GM18502 (cell line): Measurements from ENCODE around the gene SLC9A2.

Experiments
- ATAC-seq: cut with Tn5 transposase; IDR thresholded peaks from one replicate; pipeline ENCODE4 v1.9.1; 2021; ENCODE audit warnings: mild to moderate bottlenecking; ENCODE audit not compliant: unreplicated experiment, poor library complexity

SLC9A2 gene, protein sequence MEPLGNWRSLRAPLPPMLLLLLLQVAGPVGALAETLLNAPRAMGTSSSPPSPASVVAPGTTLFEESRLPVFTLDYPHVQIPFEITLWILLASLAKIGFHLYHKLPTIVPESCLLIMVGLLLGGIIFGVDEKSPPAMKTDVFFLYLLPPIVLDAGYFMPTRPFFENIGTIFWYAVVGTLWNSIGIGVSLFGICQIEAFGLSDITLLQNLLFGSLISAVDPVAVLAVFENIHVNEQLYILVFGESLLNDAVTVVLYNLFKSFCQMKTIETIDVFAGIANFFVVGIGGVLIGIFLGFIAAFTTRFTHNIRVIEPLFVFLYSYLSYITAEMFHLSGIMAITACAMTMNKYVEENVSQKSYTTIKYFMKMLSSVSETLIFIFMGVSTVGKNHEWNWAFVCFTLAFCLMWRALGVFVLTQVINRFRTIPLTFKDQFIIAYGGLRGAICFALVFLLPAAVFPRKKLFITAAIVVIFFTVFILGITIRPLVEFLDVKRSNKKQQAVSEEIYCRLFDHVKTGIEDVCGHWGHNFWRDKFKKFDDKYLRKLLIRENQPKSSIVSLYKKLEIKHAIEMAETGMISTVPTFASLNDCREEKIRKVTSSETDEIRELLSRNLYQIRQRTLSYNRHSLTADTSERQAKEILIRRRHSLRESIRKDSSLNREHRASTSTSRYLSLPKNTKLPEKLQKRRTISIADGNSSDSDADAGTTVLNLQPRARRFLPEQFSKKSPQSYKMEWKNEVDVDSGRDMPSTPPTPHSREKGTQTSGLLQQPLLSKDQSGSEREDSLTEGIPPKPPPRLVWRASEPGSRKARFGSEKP

DNA sequence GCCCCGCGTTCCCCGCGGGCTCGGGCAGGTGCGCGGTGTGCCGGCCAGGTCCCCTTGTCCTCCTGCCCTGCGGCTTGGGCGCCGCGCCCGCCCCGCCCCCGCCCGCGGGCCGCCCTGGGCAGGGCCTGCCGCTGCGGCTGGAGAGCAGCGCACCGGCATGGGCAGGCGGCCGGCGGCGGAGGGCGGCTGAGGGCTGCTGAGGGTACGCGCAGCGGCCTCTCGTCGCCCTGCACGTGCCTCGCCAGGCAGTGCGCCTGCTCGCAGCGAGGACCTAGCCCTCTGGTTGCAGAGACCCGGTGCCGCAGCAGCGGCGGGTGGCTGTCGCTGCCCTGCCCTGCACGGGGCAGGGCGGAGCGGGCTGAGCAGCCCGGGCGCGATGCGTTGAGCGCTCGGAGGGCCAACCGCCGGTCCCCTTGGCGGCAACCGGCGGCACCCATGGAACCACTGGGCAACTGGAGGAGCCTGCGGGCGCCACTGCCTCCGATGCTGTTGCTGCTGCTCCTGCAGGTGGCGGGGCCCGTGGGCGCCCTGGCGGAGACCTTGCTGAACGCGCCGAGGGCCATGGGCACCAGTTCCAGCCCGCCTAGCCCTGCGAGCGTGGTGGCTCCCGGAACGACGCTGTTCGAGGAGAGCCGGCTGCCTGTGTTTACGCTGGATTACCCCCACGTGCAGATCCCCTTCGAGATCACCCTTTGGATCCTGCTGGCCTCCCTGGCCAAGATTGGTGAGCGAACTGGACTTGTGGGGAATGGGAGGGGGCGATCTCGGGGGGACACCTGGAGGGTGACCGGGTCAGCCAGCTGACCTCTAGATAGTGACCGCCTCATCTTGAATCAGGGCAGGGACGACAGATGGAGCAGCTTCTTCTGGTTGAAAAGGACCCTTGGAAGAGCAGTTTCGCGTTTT, at the start of gene SLC9A2:
Gene SLC9A2, plus strand, starts transcription at position 140 of the 906 bp plus-strand sequence. Its CDS starts 296 bp downstream, at position 436.
- ATAC-seq, result peak; percentile 19

DNA sequence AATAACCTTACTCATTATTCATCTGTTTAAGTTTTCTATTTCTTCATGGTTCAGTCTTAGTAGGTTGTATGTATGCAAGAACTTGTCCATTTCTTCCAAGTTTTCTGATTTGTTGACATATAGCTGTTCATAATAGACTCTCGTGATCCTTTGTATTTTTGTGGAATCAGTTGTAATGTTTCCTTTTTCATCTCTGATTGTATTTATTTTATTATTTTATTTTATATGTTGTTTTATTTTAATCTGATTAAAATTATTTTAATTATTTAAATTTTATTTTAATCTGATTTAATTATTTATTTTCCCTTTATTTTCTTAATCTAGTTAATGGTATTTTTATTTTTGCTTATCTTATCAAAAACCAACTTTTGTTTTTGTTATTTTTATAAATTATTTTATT, 43.5 kb upstream of the SLC9A2 start:
- no peak for ATAC-seq

DNA sequence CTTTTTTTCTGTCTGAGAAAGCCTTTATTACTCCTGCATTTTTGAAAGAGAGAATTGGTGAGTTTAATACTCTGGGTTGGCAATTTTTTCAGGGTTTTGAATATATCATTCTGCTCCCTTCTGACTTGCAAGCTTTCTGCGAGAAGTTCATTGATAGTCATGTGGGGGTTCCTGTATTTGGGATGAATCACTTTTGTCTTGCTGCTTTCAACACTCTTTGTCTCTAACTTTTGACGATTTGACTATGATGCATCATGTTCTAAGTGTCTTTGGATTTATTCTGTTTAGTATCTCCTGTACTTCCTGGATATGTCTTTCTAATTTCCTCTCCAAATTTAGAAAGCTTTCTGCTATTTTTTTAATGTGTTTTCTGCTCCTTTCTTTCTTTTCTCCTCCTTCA, 41.0 kb upstream of the SLC9A2 start:
- ATAC-seq, result no peak

DNA sequence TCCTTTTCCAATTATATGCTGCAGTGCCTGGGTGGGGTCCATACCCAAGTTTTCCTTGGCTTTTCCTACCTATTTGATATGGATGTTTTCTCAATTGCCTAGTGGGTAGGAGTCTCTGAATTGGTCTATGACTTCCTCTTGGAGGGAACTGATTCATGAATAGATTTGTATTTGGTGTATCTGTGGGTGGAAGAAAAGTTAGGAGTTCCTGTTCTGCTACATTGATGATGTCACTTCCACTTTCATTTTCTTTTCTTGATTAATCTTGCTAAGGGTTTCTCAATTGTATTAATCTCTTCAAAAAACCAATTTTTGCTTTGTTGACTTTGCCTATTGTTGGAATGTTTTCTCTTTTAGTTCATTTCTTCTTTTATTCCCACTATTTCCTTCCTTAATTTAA, 37.4 kb upstream of the SLC9A2 start:
- ATAC-seq, result no peak

DNA sequence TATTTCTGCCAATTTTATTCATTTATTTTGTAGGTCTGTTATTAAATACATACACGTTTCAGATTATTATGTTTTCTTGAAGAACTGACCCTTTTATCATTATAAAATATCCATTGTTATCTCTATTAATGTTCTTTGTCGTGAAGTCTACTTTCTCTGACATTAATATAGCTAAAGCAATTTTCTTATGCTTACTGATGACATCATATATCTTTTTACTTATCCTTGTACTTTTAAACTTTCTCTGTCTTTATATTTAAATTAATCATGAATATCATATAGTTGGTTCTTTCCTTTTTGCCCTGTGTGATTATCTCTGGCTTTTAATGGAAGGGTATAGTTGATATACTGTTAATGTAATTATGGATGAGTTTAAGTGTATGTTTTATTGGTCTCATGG, 36.5 kb upstream of the SLC9A2 start:
- no peak for ATAC-seq

DNA sequence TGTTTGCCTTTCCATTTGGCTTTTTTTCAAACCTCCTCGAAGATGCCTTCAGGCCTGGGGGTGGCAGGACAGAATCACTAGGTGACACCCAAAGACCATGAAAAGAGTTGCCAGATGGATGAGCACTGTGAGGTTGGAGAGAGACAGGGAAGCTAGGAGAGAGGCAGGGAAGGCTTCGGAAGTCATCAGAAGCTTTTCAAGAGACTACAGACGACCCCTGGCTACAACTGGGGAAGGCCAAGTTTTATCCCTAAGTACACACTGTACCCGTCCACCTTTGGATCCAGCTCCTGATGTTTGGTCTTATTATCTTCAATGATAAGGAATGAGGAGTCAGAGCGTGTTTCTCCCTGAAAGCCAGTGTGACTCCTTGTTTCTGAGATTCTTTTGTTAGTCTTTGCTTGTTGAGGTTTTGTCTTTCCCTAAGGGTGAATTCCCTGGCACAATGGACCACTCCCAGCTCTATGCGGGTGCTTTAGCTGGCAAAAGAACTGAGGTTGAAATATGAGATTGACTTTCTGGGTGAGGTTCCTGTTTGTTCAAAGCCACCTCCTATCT, 33.4 kb upstream of the SLC9A2 start:
- ATAC-seq, result no peak

DNA sequence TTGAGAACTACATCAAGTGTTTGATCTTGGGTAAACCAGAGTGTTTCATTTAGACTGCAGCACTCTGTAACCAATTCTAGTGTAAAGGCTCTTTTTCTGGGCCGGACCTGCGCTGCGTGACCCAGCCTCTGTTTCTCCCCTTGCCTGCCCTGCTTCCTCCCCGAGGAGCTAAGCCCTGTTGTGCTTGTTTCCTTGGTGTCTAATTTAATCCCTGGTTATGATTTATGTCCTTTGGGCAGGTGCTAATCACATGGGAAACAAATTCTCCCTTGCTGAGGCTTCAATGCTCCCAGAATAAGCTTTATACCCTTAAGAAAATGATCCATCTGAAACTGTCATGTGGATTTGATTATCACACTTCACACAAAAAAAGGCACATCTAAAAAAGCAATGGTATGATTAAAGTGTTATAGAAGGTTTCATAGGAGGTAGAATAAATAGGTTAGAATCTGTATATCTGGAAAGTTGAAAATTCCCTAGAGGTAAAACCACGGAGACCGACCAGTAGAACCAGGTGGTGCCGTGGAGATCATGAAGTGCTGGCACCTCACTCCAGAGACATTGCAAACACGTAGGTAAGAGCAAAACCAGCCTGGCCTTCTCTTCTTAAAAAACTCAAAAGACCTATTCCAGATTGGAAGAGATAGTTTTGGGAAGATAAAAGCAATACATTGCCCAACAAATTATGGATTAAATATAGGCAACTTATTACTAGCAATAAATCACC, 31.0 kb upstream of the SLC9A2 start:
- no peak for ATAC-seq

DNA sequence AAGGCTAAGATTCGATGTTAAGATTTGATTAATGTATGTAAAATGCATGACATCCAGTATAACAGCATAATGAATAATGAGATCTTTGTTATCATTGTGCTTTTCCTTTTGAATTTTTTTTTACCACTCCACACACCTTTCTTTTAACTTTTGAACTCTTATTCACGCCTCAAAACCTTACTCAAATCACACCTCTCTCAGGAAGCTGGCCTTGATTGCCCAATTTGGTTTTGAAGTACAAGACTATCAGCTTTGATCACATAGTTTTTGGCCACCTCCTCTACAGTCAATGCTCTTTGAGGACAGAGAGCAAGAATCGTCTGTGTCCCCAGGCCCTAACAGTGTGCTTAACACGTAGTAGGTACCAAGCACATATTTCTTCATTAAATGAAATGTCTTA, 29.9 kb upstream of the SLC9A2 start:
- no peak for ATAC-seq

DNA sequence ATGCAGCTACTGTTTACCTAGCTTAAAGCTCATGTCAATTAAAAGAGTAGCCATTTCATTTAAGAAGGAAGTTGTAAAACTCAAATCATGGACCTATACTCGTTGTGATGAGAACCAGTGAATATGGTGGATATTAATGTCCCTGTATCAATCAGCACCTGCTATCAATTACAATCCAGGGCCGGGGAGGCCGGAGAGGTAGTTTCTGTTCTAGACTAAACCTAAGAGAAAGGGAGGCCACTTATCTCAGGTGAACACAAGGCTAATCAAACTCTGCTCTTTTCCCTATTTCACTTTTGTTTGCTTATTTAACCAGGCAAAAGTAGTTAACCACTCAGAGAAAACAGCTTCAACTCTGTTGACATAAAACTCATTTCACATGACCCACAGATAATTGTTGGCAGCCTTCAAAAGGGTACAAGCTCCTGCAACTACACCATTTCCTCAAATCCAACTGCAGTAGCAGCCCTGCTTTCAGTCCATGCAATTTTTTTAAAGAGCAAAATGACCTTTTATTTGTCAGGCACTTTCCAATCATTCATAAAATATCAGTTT, 27.8 kb upstream of the SLC9A2 start:
- no peak for ATAC-seq

DNA sequence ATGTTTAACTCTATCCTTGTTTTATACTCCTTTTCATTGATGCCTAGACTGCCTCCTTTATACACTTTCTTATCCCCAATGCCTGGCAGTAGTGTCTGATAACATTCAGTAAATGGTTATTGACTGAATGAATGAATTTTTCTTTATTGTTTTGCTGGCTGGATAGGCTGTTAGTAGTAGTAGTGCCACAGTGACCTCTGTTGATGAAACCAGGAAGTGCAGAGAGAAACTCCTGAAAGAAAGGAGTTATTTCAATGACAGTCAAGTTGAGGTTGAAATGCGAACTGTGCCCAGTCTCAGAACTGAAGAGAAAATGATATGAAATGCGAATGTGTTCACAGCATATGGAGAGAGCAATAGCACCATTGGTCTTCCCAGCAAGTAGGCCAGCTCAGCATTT, 26.8 kb upstream of the SLC9A2 start:
- no peak for ATAC-seq

DNA sequence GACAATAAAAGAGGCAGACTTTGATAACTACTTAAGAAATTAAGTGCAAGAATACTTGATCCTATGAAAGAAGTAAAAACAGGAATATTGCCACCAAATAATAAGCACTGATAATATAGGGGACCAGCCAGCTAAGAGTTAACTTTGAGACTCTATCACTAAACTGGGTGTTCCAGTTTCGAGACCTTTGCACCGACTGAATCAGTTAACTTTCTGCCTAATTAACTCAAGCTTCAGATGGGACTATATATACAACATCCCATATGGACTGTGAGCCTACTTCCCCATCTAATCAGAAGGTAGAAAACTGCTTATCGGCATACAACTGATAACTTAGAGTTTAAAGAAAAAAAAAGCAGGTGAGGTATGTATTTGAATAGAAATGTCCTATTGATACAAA, 25.8 kb upstream of the SLC9A2 start:
- no peak for ATAC-seq

DNA sequence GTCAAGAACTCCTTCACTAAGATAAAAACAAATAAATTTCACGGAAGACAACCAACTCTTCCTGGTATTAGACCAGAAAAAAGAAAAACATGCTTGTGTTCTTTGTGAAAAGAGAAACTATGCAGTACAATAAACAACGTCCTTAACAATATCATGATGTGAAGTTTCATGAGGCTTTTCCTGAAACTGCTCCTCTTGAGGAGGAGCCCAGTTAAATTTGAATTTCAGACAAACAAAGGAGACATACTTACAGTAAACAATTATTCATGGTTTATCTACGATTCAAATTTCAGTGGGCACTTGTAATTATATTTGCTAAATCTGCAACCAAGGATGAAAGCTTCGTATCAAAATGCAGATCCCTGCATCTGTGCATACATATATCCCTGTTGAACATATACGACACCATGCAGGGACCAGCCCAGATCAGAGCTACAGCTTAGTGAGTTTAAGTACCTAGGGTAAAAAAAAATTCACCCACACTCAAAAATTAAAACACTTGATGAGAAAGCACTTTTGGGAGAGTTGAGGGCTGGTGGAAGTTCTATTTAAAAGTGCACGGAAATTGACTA, 24.8 kb upstream of the SLC9A2 start:
- no peak for ATAC-seq

DNA sequence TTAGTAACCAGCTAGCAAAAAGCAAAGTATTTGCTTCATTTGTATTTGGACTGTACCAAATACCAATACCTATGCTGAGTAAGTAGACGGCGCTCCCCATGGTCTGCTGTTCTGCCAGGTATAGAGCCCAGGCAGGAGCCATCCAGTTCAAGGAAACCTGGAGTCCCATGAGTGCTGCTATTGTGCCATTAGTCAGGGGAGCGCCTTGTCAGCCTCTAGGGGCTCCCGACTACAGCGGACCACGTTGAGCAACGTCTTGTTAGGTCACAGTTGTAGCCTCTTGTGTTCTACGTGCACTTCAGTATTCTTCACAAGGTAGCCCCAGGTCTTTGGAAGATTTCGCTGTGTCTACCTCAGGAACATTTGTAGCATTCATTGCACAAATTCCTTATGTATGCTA, 21.6 kb upstream of the SLC9A2 start:
- no peak for ATAC-seq

DNA sequence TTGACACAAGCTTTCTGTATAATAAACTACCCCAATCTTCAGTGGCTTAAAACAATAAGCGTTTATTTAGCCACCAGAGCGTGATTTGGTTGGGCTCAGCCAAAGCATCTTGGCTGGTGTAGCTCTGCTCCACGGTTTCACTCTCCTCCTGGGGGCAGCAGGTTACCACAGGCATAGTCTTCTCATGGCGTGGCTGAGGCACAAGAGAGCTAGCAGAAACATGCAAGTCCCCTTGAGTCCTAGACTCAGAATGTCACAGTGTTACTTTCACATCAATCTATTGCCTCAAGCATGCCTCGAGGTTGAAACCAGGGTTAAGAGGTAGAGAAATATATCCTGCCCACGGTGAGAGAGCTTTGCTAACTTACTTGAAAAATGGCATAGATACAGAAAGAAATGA, 19.9 kb upstream of the SLC9A2 start:
- peak; percentile 63 for ATAC-seq

DNA sequence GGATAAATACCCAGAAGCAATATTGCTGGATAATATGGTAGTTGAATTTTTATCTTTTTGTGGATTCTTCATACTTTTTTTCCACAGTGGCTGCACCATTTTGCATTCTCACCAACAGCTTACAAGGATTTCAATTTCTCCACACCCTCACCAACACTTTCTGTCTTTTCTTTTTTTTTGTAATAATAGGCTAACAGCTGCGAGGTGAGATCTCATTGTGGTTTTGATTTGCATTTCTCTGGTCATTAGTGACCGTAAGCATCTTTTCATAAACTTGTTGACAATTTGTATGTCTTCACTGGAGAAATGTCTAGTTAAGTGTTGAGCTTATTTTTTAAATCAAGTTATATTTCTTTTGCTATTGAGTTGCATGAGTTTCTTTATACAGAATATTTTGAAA, 17.6 kb upstream of the SLC9A2 start:
- ATAC-seq, result peak; percentile 64

DNA sequence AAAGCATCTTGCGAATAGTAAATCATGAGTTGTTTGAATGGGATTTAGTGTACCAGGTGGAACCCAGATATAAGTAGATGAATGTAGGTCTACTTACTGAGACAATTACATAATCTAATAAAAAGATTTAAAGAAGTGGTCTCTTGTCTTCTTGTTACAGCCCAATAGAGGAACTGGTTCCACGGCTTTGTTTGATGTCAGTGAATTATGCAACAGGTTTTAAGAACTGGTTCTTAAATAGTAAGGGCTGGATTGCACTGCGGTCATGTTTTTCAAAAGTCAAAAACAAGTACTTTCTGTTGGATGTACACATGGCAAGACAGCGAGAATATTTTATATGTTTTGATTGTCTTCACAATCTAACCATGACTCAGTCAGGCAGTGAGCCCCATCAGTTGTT, 15.4 kb upstream of the SLC9A2 start:
- no peak for ATAC-seq

DNA sequence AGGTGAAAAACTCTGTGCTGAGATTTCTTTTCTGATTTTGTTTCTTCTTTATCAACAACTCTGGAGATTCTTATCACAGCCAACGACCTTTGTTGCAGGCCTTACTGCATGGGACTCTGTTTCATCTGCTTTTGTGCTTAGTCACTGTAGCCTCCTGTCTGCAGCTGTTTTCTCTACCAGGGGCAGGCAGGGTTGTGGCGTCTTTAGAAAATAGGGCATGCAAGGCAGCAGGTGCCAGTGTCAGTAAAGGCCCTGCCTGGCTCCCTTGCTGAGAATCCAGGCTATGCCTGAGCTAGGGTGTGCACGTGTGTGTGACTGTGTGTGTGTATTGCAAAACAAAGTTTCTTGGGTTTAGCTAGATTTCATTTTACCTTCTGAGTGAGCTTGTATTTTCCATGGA, 14.6 kb upstream of the SLC9A2 start:
- no peak for ATAC-seq

DNA sequence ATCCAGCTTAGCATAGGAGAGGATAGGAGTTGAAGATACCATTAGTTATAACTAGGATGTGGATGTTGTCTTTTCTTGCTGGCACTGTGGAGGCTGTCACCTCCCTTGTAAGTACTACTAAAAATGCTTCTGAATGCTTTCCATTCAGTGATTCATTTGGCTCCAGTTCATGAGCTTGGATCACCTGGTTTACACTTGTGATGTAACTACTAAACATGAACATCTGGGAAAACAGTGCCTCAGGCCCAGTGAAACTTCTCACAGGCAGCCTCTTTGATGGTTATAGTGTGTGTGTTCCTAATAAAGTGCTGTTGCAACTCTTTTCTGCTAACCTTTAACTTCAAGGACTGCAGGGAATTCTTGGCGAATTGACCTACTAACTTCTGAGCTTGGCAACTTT, 13.0 kb upstream of the SLC9A2 start:
- ATAC-seq, result no peak
